HepG2 (cell line): ENCODE results near the gene TNFRSF13B. TPM values are rescaled to one million over a fixed set of nuclear protein-coding genes. Genes with fewer than 3 reads are reported as not detected.
A peak's percentile ranks its signal among the peaks of the same experiment; 100 is the strongest.

Experiments used
- ATAC-seq: fragments of 200-7000 bp; cut with Tn5 transposase; 3 replicates; pipeline ENCODE4 v1.9.1; 2020; ENCODE audit warnings: mild to moderate bottlenecking, moderate library complexity
- BruUV-seq: library from RNA; stranded (reverse); fragments of 400-500 nt; replicated peaks from 2 replicates; lab custom pipeline; 2021; lab: Mats Ljungman, UMichigan
- CTCF ChIA-PET: fragments of 300-600 bp; formaldehyde crosslinking; extraction: SDS; loops from one replicate; lab custom pipeline; 2021; ENCODE audit warnings: low total read pairs, inconsistent platforms, low intra/inter-chr PET ratio; lab: Yijun Ruan, JAX
- POLR2A ChIA-PET: fragments of 350-600 bp; sonication (Branson Sonifier 250); formaldehyde crosslinking; loops from one replicate; lab custom pipeline; 2020; ENCODE audit warnings: antibody characterized with exemption, inconsistent platforms; lab: Yijun Ruan, JAX
- DNase-seq: peaks from one replicate; pipeline ENCODE4 v3.0.0-alpha.2; 2015; ENCODE audit warnings: low spot score
- FAIRE-seq: peaks from 3 replicates; lab custom pipeline; 2011; peaks lifted over from hg19 to GRCh38; lab: Jason Lieb, UNC
- H2AFZ ChIP-seq: one replicate; pipeline ENCODE4 v1.6.1; 2011; ENCODE audit warnings: low read length, inconsistent platforms
- H3K27ac ChIP-seq: fragments of 300-600 bp; 3 replicates; pipeline ENCODE4 v1.8.0; 2011; ENCODE audit warnings: mixed run types, mild to moderate bottlenecking, mixed read lengths, low read length, inconsistent platforms; ENCODE audit not compliant: insufficient read depth; ENCODE audit errors: extremely low read length
- H3K27me3 ChIP-seq, 2 experiments: fragments of 200-600 bp in 1 of 2; 2 replicates in 1 of 2; 3 replicates in 1 of 2; pipeline versions ENCODE4 v1.6.0 to v1.8.0; 2011; ENCODE audit warnings: low read length in 2 of 2, mild to moderate bottlenecking in 2 of 2, moderate library complexity in 2 of 2, inconsistent platforms in 1 of 2; ENCODE audit not compliant: insufficient read depth in 2 of 2, control insufficient read depth in 1 of 2
- H3K36me3 ChIP-seq, 2 experiments: fragments of 200-600 bp in 1 of 2; replicated peaks in 1 of 2; 2 replicates in 1 of 2; 3 replicates in 1 of 2; pipeline versions ENCODE4 v1.5.1 to v1.8.0; 2011; ENCODE audit warnings: low read length in 2 of 2, inconsistent platforms in 1 of 2; ENCODE audit not compliant: insufficient read depth in 2 of 2, control insufficient read depth in 1 of 2
- H3K4me1 ChIP-seq: 2 replicates; pipeline ENCODE4 v1.5.1; 2012; ENCODE audit warnings: low read length, inconsistent platforms; ENCODE audit not compliant: insufficient read depth
- H3K4me2 ChIP-seq: 2 replicates; pipeline ENCODE4 v1.6.0; 2011; ENCODE audit warnings: low read depth, low read length, inconsistent platforms
- H3K4me3 ChIP-seq, 3 experiments: fragments of 200-600 bp in 1 of 3; sonication (generic), shearing (Covaris generic) in 1 of 3; replicated peaks in 1 of 3; 2 replicates each; pipeline ENCODE4 v1.5.1; 2011 to 2016; ENCODE audit warnings: low read length in 3 of 3, inconsistent platforms in 2 of 3, low read depth in 2 of 3, mild to moderate bottlenecking in 2 of 3, control low read depth in 1 of 3, mixed read lengths in 1 of 3; ENCODE audit not compliant: insufficient read depth in 1 of 3
- H3K79me2 ChIP-seq: one replicate; pipeline ENCODE4 v1.6.1; 2011; ENCODE audit warnings: low read length, inconsistent platforms; ENCODE audit not compliant: insufficient read depth
- H3K9ac ChIP-seq: 2 replicates; pipeline ENCODE4 v1.6.0; 2011; ENCODE audit warnings: mild to moderate bottlenecking, low read depth, low read length, inconsistent platforms; ENCODE audit not compliant: insufficient read depth
- H3K9me3 ChIP-seq: 2 replicates; pipeline ENCODE4 v1.5.1; 2012; ENCODE audit warnings: mild to moderate bottlenecking, low read length
- H4K20me1 ChIP-seq: 2 replicates; pipeline ENCODE4 v1.6.0; 2011; ENCODE audit warnings: inconsistent platforms, mild to moderate bottlenecking, low read length, moderate library complexity; ENCODE audit not compliant: insufficient read depth
- HIC2 ChIP-seq: sonication (generic); formaldehyde crosslinking; IDR thresholded peaks from 2 replicates; pipeline ENCODE4 v1.9.0; 2022; ENCODE audit warnings: low read depth, missing genetic modification reagents
- HNF4A ChIP-seq: sonication (generic); formaldehyde crosslinking; IDR thresholded peaks from 2 replicates; pipeline ENCODE4 v1.4.0; 2020; ENCODE audit warnings: missing genetic modification reagents
- HNRNPL ChIP-seq: fragments of 200-400 bp; formaldehyde crosslinking; IDR thresholded peaks from 2 replicates; pipeline ENCODE4 v1.6.1; 2017; ENCODE audit warnings: mild to moderate bottlenecking, low read depth, low read length
- ZNF382 ChIP-seq: sonication (generic); formaldehyde crosslinking; IDR thresholded peaks from 2 replicates; pipeline ENCODE4 v1.5.0; 2020; ENCODE audit warnings: missing genetic modification reagents, mild to moderate bottlenecking, borderline replicate concordance
- ZNF430 ChIP-seq: sonication (generic); formaldehyde crosslinking; IDR thresholded peaks from 2 replicates; pipeline ENCODE4 v1.9.0; 2021; ENCODE audit warnings: mild to moderate bottlenecking, missing genetic modification reagents
- ZXDC ChIP-seq: sonication (generic); formaldehyde crosslinking; IDR thresholded peaks from 2 replicates; pipeline ENCODE4 v1.5.0; 2020; ENCODE audit warnings: mild to moderate bottlenecking, missing genetic modification reagents
- WGBS: methylation state at CpG from one replicate; pipeline ENCODE4 v1.1.6; 2017; ENCODE audit warnings: low lambda C conversion rate; 5-methylcytosine and 5-hydroxymethylcytosine counted together
- in situ Hi-C: cut with HindIII; loops from 2 replicates; pipeline ENCODE4 v1.10.0; 2017; ENCODE audit warnings: low pct_unique_long_range_greater_than_20kb; ENCODE audit not compliant: extremely low pct_ligation_motif_present
- intact Hi-C: fragments of 100-400 bp; cut with micrococcal nuclease; formaldehyde crosslinking; loops from one replicate; pipeline ENCODE4 v1.10.0; 2022; ENCODE audit not compliant: unreplicated experiment
- polyA plus RNA-seq, 8 experiments: library from polyadenylated mRNA; depleted of rRNA in 3 of 8; stranded (reverse) in 7 of 8; unstranded in 1 of 8; fragments of >200 nt; fragmentation: Illumina TruSeq in 4 of 8; extraction: Trizol in 4 of 8; gene quantifications; 2 replicates each; pipeline versions ENCODE4 v1.2.1 to v1.2.3, GENCODE V29; 2011 to 2016; ENCODE audit warnings: low read depth in 4 of 8, missing spikeins in 1 of 8, mixed read lengths in 1 of 8; ENCODE audit not compliant: insufficient read depth in 1 of 8
- total RNA-seq, 5 experiments: library from RNA; depleted of rRNA; stranded (reverse); fragments of >200 nt; fragmentation: Illumina TruSeq; extraction: Trizol; gene quantifications; 2 replicates each; pipeline ENCODE4 v1.2.3, GENCODE V29; 2016; ENCODE audit warnings: low read depth in 1 of 5
- TF ChIP-seq, protein P1 (sequence below): sonication (generic); formaldehyde crosslinking; IDR thresholded peaks from 2 replicates; pipeline ENCODE4 v1.5.0; 2020; ENCODE audit warnings: missing genetic modification reagents
- TF ChIP-seq, protein P2 (sequence below): sonication (generic); formaldehyde crosslinking; IDR thresholded peaks from 2 replicates; pipeline ENCODE4 v1.4.0; 2020; ENCODE audit warnings: missing genetic modification reagents
- TF ChIP-seq, protein P3 (sequence below): sonication (generic); formaldehyde crosslinking; IDR thresholded peaks from 2 replicates; pipeline ENCODE4 v1.4.0; 2020; ENCODE audit warnings: missing genetic modification reagents

Gene TNFRSF13B
- total and polyA plus RNA-seq, 2 of the 13 experiments (the other 11 are each of a cell fraction or from before 2014, with no cell fraction given), result not detected

GRCh38 chr17:17021194-17021863 lies 49.4 kb upstream of the TNFRSF13B start:
- intact Hi-C loops, result no loop called here
- DNase-seq (peak; percentile 44), FAIRE-seq (no peak), ATAC-seq (peak; percentile 66)
- BruUV-seq, result no TSS peak
- peak overlapping the region in 2 of 3 experiments; percentile 13 to 46; a peak in 3 of 6 replicates for H3K4me3 ChIP-seq
- H3K79me2 ChIP-seq, result no peaks in the 10 kb centered on the region
- no CpG with 5 or more reads among the region's 15 CpGs for WGBS
- in situ Hi-C loops, result no loop called here
- ChIA-PET CTCF (no interaction called here), POLR2A (interaction anchor here (0.6 to 1.3 kb wide), 4 partner anchors 8 to 642 kb away, joined by 3 to 12 read pairs (median 3); no protein-coding TSS in a partner anchor)
- H3K36me3 ChIP-seq, result no peaks in the 10 kb centered on the region
- peaks cover 58% of the 10 kb centered on the region for H3K4me1 ChIP-seq
- H3K27me3 ChIP-seq, result peaks cover 0 to 2% of the 10 kb centered on the region in 2 experiments; a peak in 3 of 5 replicates
- H2AFZ ChIP-seq, result no peak overlapping the region
- no peaks in the 10 kb centered on the region for H4K20me1 ChIP-seq
- peak overlapping the region; percentile 75 for H3K4me2 ChIP-seq
- H3K27ac ChIP-seq, result no peak overlapping the region
- no peaks in the 10 kb centered on the region for H3K9me3 ChIP-seq
- TF ChIP-seq ZNF430 (0 out of 2 replicates have a peak, but pooled peaks have one; percentile 24), ZNF382 (CRISPR knock-in tag) (no peak), HIC2 (CRISPR knock-in tag) (peak; percentile 32; the same call in 1 of the 2 replicates), HNF4A (CRISPR knock-in tag) (peak; percentile 43; the same call in 1 of the 2 replicates), HNRNPL (peak; percentile 86), ZXDC (CRISPR knock-in tag) (no peak)
- TF ChIP-seq, protein P1, sequence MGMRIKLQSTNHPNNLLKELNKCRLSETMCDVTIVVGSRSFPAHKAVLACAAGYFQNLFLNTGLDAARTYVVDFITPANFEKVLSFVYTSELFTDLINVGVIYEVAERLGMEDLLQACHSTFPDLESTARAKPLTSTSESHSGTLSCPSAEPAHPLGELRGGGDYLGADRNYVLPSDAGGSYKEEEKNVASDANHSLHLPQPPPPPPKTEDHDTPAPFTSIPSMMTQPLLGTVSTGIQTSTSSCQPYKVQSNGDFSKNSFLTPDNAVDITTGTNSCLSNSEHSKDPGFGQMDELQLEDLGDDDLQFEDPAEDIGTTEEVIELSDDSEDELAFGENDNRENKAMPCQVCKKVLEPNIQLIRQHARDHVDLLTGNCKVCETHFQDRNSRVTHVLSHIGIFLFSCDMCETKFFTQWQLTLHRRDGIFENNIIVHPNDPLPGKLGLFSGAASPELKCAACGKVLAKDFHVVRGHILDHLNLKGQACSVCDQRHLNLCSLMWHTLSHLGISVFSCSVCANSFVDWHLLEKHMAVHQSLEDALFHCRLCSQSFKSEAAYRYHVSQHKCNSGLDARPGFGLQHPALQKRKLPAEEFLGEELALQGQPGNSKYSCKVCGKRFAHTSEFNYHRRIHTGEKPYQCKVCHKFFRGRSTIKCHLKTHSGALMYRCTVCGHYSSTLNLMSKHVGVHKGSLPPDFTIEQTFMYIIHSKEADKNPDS (CRISPR knock-in tag), result no peak
- TF ChIP-seq, protein P2, sequence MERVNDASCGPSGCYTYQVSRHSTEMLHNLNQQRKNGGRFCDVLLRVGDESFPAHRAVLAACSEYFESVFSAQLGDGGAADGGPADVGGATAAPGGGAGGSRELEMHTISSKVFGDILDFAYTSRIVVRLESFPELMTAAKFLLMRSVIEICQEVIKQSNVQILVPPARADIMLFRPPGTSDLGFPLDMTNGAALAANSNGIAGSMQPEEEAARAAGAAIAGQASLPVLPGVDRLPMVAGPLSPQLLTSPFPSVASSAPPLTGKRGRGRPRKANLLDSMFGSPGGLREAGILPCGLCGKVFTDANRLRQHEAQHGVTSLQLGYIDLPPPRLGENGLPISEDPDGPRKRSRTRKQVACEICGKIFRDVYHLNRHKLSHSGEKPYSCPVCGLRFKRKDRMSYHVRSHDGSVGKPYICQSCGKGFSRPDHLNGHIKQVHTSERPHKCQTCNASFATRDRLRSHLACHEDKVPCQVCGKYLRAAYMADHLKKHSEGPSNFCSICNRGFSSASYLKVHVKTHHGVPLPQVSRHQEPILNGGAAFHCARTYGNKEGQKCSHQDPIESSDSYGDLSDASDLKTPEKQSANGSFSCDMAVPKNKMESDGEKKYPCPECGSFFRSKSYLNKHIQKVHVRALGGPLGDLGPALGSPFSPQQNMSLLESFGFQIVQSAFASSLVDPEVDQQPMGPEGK (CRISPR knock-in tag), result peak; percentile 50; the same call in 1 of the 2 replicates
- TF ChIP-seq, protein P3, sequence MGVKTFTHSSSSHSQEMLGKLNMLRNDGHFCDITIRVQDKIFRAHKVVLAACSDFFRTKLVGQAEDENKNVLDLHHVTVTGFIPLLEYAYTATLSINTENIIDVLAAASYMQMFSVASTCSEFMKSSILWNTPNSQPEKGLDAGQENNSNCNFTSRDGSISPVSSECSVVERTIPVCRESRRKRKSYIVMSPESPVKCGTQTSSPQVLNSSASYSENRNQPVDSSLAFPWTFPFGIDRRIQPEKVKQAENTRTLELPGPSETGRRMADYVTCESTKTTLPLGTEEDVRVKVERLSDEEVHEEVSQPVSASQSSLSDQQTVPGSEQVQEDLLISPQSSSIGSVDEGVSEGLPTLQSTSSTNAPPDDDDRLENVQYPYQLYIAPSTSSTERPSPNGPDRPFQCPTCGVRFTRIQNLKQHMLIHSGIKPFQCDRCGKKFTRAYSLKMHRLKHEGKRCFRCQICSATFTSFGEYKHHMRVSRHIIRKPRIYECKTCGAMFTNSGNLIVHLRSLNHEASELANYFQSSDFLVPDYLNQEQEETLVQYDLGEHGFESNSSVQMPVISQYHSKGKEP (CRISPR knock-in tag), result no peak
- TF ChIP-seq, all 625 proteins: peak for 5
- no peak overlapping the region for H3K9ac ChIP-seq
